HFFc6 (cell line): ENCODE results near the gene MAN1C1. TPM values are rescaled to one million over a fixed set of nuclear protein-coding genes. Genes with fewer than 3 reads are reported as not detected.

Experiments used
- DNase-seq: peaks from one replicate; pipeline ENCODE4 v3.0.0-alpha.2; 2018
- H3K27ac Mint-ChIP-seq: 2 replicates; pipeline ENCODE4 v1.8.0; 2020; ENCODE audit warnings: mild to moderate bottlenecking, mixed read lengths
- H3K27me3 Mint-ChIP-seq: 2 replicates; pipeline ENCODE4 v1.8.0; 2021; ENCODE audit warnings: mild to moderate bottlenecking, moderate library complexity, mixed read lengths; ENCODE audit not compliant: insufficient read depth
- H3K36me3 Mint-ChIP-seq: 2 replicates; pipeline ENCODE4 v1.8.0; 2021; ENCODE audit warnings: low read depth, mixed read lengths
- H3K4me1 Mint-ChIP-seq: 2 replicates; pipeline ENCODE4 v1.8.0; 2020; ENCODE audit warnings: low read depth, mixed read lengths
- H3K4me3 Mint-ChIP-seq: 2 replicates; pipeline ENCODE4 v1.8.0; 2020; ENCODE audit warnings: mild to moderate bottlenecking, moderate library complexity, mixed read lengths
- H3K9me3 Mint-ChIP-seq: 2 replicates; pipeline ENCODE4 v1.8.0; 2020; ENCODE audit warnings: mild to moderate bottlenecking, mixed read lengths
- total RNA-seq, 6 experiments: library from RNA; stranded (reverse); fragmentation: NEBNext Ultra II Directional; extraction: Animal tissue kit (Norgen Biotek cat#: 25700); gene quantifications; 2 replicates in 1 of 6; 3 replicates in 5 of 6; pipeline ENCODE4 v1.2.3, GENCODE V29; 2021
- TF ChIP-seq, protein P1 (sequence below): fragments of 200-600 bp; sonication (generic); IDR thresholded peaks from 2 replicates; pipeline ENCODE4 v1.5.0; 2021; ENCODE audit warnings: antibody characterized with exemption, mild to moderate bottlenecking

Gene MAN1C1
- total RNA-seq, 6 experiments from 2014 or later = 0.07 to 0.14 (median 0.08) TPM; not detected in 3

- Mint-ChIP-seq H3K27ac (no peak overlapping the region), H3K27me3 (peaks cover 38% of the 10 kb centered on the region), H3K4me1 (peaks cover 28% of the 10 kb centered on the region), H3K4me3 (no peak overlapping the region), H3K9me3 (no peaks in the 10 kb centered on the region), H3K36me3 (peaks cover 6% of the 10 kb centered on the region; the same call in 1 of the 2 replicates)
- TF ChIP-seq, protein P1, sequence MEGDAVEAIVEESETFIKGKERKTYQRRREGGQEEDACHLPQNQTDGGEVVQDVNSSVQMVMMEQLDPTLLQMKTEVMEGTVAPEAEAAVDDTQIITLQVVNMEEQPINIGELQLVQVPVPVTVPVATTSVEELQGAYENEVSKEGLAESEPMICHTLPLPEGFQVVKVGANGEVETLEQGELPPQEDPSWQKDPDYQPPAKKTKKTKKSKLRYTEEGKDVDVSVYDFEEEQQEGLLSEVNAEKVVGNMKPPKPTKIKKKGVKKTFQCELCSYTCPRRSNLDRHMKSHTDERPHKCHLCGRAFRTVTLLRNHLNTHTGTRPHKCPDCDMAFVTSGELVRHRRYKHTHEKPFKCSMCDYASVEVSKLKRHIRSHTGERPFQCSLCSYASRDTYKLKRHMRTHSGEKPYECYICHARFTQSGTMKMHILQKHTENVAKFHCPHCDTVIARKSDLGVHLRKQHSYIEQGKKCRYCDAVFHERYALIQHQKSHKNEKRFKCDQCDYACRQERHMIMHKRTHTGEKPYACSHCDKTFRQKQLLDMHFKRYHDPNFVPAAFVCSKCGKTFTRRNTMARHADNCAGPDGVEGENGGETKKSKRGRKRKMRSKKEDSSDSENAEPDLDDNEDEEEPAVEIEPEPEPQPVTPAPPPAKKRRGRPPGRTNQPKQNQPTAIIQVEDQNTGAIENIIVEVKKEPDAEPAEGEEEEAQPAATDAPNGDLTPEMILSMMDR = no peak
- no peak for DNase-seq
Measured at GRCh38 chr1:25790472-25790871, 173.9 kb downstream of the MAN1C1 start.

DNA sequence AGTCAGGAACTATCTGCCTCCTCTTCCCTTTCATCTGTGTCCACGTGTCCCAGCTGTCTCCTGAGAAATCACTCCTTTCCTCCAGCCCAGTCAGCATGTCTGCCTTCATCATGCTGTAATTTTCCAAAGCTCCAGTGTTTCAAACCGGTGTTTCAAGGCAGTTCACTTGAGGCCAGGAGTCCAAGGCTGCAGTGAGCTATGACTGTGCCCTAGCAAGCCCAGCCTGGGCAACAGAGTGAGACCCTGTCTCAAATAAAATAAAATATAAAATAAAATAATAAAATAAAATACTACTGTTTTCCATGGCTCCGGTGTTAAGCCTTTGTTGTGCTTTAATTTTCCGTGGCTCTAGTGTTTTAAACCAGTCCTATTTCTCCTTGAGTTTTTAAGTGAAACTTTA is 175.5 kb downstream of the MAN1C1 start:
- Mint-ChIP-seq H3K4me1 (peaks cover 31% of the 10 kb centered on the region), H3K27me3 (peaks cover 42% of the 10 kb centered on the region), H3K9me3 (no peaks in the 10 kb centered on the region), H3K4me3 (no peak overlapping the region), H3K36me3 (peaks cover 6% of the 10 kb centered on the region; the same call in 1 of the 2 replicates), H3K27ac (no peak overlapping the region)
- DNase-seq = no peak
- TF ChIP-seq, protein P1 = no peak

- Mint-ChIP-seq H3K9me3 (no peaks in the 10 kb centered on the region), H3K4me1 (peaks cover 21% of the 10 kb centered on the region), H3K36me3 (peaks cover 6% of the 10 kb centered on the region; the same call in 1 of the 2 replicates), H3K27me3 (peaks cover 42% of the 10 kb centered on the region), H3K4me3 (no peak overlapping the region), H3K27ac (no peak overlapping the region)
- TF ChIP-seq, protein P1 = no peak
- no peak for DNase-seq
Measured at GRCh38 chr1:25793585-25794170, 177.1 kb downstream of the MAN1C1 start.

GRCh38 chr1:25794325-25794724 is 177.7 kb downstream of the MAN1C1 start:
- Mint-ChIP-seq H3K4me3 (no peak overlapping the region), H3K27ac (no peak overlapping the region), H3K4me1 (peaks cover 21% of the 10 kb centered on the region), H3K27me3 (peaks cover 42% of the 10 kb centered on the region), H3K9me3 (no peaks in the 10 kb centered on the region), H3K36me3 (peaks cover 6% of the 10 kb centered on the region; the same call in 1 of the 2 replicates)
- TF ChIP-seq, protein P1 = no peak
- no peak for DNase-seq

DNA sequence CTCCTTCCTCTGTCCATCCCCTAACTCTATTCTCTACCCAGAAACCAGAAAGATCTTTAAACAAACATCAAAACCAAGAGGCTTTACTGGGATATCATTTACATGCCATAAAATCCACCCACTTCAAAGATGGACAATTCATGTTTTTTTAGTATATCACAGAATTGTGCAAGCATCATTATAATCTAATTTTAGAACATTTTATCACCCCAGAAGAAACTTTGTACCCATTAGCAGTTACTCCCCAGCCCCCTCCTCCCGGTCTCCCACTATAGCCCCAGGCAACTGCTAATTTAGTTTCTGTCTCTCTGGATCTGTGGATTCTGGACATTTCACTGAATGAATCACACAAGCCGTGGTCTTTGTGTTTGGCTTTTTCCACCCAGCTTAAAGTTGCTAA is 178.6 kb downstream of the MAN1C1 start:
- Mint-ChIP-seq H3K4me1 (peaks cover 21% of the 10 kb centered on the region), H3K27ac (no peak overlapping the region), H3K36me3 (peaks cover 3% of the 10 kb centered on the region; the same call in 1 of the 2 replicates), H3K9me3 (no peaks in the 10 kb centered on the region), H3K27me3 (peaks cover 36% of the 10 kb centered on the region), H3K4me3 (no peak overlapping the region)
- DNase-seq = peak; percentile 39
- TF ChIP-seq, protein P1 = no peak
